Bladder microvascular endothelial cell (primary cell): ENCODE data around the gene MPP1. TPM values are rescaled to one million over a fixed set of nuclear protein-coding genes. Genes with fewer than 3 reads are reported as not detected.

ENCODE experiments used
- total RNA-seq: library from RNA; depleted of rRNA; stranded (reverse); fragments of >200 nt; gene quantifications from 2 replicates; pipeline ENCODE4 v1.2.3, GENCODE V29; 2014

Gene MPP1
- total RNA-seq = 29.1 and 33.8 TPM in 2 replicates

GRCh38 chrX:154804957-154805695 is at the start of gene MPP1:
Gene MPP1 (minus strand): TSS chrX:154805485. CDS start chrX:154805373, 112 bp downstream.

GRCh38 chrX:154834562-154834961 is 29.3 kb upstream of the MPP1 start, which contains the start of gene SMIM9:
Gene SMIM9 (minus strand): TSS chrX:154834662. CDS start chrX:154830856, 3,806 bp downstream.

GRCh38 chrX:154762537-154763296 is 42.6 kb downstream of the MPP1 start, which contains the start of gene DKC1:
Gene DKC1 (plus strand): TSS chrX:154762864. CDS start chrX:154762966, 102 bp downstream.

GRCh38 chrX:154750301-154751202 is 54.7 kb downstream of the MPP1 start, which contains the start of gene GAB3:
Gene GAB3 (minus strand): TSS chrX:154751077. CDS start chrX:154751025, 52 bp downstream.

Other genes starting within 250 kb of the MPP1 start
- not detected in 2 replicates for gene CTAG1A, start 220.4 kb downstream of the MPP1 start, total RNA-seq
- not detected in 2 replicates for gene CTAG1B, start 186.2 kb downstream of the MPP1 start, total RNA-seq
- gene CTAG2, start 151.9 kb downstream of the MPP1 start, total RNA-seq = not detected in 2 replicates
- gene GAB3, start 54.4 kb downstream of the MPP1 start, total RNA-seq = 8.3 and 13.9 TPM in 2 replicates
- 26.4 and 63.4 TPM in 2 replicates for gene DKC1, start 42.6 kb downstream of the MPP1 start, total RNA-seq
- not detected in 2 replicates for gene SMIM9, start 29.2 kb upstream of the MPP1 start, total RNA-seq
- gene F8A1, start 80.9 kb upstream of the MPP1 start, total RNA-seq = 1.3 and 2.3 TPM in 2 replicates
- 2.4 and 3.1 TPM in 2 replicates for gene F8, start 217.2 kb upstream of the MPP1 start, total RNA-seq
- gene FUNDC2, start 221.4 kb upstream of the MPP1 start, total RNA-seq = 32.5 and 87.5 TPM in 2 replicates